Measurements from ENCODE around the gene CSTF3. TPM values are rescaled to one million over a fixed set of nuclear protein-coding genes. Genes with fewer than 3 reads are reported as not detected.

CSTF3 gene
- total RNA-seq, 2 donors from 2014 or later: 8.9 to 20.5 TPM

DNA sequence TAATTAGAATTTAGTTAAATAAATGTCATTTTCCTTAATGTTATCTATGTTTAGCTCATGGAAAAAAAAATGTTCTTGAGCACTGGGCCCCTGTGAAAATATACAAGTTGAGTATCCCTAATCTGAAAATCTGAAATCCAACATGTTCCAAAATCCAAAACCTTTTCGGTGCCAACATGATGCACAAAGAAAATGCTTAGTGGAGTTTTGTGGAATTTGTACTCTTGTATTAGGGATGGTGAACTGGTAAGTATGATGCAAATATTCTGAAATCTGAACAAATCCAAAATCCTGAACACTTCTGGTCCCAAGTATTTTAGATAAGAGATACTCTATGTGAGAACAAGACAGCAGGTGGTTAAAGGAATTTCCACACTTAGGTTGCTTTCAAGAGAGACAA lies 77.4 kb downstream of the CSTF3 start:
- TF ChIP-seq POLR2A (IDR thresholded peaks at IDR 0.05): no peak
- TF ChIP-seq, protein P1, sequence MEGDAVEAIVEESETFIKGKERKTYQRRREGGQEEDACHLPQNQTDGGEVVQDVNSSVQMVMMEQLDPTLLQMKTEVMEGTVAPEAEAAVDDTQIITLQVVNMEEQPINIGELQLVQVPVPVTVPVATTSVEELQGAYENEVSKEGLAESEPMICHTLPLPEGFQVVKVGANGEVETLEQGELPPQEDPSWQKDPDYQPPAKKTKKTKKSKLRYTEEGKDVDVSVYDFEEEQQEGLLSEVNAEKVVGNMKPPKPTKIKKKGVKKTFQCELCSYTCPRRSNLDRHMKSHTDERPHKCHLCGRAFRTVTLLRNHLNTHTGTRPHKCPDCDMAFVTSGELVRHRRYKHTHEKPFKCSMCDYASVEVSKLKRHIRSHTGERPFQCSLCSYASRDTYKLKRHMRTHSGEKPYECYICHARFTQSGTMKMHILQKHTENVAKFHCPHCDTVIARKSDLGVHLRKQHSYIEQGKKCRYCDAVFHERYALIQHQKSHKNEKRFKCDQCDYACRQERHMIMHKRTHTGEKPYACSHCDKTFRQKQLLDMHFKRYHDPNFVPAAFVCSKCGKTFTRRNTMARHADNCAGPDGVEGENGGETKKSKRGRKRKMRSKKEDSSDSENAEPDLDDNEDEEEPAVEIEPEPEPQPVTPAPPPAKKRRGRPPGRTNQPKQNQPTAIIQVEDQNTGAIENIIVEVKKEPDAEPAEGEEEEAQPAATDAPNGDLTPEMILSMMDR (IDR thresholded peaks at IDR 0.05): no peak
- H3K27ac ChIP-seq: no peak overlapping the region
- no peak for ATAC-seq

DNA sequence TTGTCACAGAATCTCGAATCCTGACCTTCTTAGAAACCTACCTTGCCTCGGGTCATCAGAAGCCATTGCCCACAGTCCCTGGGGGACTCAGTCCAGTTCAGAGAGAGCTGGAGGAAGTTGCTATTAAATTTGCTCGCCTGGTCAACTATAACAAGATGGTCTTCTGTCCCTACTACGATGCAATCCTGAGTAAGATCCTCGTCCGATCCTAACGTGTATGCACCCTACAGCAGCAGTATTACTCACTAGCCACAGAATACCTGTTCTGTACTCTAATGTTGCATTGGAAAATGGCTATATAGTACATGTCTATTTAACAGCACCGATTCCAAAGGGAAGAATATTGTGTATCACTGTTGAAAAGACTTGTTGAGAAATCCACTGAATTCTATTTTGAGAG lies 88.8 kb downstream of the CSTF3 start:
- no peaks in the 10 kb centered on the region for H3K4me1 ChIP-seq
- H3K27ac ChIP-seq: no peak overlapping the region
- 76 to 84% methylated on average over 8 of the region's 8 CpGs for WGBS, 2 donors
- ATAC-seq (no peak), DNase-seq (no peak)
- H3K9me3 ChIP-seq: no peaks in the 10 kb centered on the region
- TF ChIP-seq POLR2A (IDR thresholded peaks at IDR 0.05): no peak
- TF ChIP-seq, protein P1 (IDR thresholded peaks at IDR 0.05): no peak
- peaks cover 6 to 34% of the 10 kb centered on the region in 2 donors for H3K36me3 ChIP-seq (replicated peaks in 1 of 2; ENCODE audit: insufficient read depth in 1 of 2, low read depth in 2 of 2)
- no peak overlapping the region for H3K4me3 ChIP-seq
- intact Hi-C loops (cut with DNase I): no loop called here
- no peaks in the 10 kb centered on the region for H3K27me3 ChIP-seq

More for the DNA sequence above, 77.4 kb downstream of the CSTF3 start:
- intact Hi-C loops (cut with DNase I): no loop called here
- Histone ChIP-seq H3K4me1 (peaks cover 11% of the 10 kb centered on the region), H3K4me3 (no peak overlapping the region), H3K9me3 (no peaks in the 10 kb centered on the region), H3K27me3 (no peaks in the 10 kb centered on the region), H3K36me3 (replicated peaks in 1 of 2; ENCODE audit: insufficient read depth in 1 of 2, low read depth in 2 of 2) (peaks cover 6 to 7% of the 10 kb centered on the region in 2 donors)
- 78 to 82% methylated on average over 1 of the region's 1 CpG for WGBS, 2 donors
- no peak for DNase-seq

DNA sequence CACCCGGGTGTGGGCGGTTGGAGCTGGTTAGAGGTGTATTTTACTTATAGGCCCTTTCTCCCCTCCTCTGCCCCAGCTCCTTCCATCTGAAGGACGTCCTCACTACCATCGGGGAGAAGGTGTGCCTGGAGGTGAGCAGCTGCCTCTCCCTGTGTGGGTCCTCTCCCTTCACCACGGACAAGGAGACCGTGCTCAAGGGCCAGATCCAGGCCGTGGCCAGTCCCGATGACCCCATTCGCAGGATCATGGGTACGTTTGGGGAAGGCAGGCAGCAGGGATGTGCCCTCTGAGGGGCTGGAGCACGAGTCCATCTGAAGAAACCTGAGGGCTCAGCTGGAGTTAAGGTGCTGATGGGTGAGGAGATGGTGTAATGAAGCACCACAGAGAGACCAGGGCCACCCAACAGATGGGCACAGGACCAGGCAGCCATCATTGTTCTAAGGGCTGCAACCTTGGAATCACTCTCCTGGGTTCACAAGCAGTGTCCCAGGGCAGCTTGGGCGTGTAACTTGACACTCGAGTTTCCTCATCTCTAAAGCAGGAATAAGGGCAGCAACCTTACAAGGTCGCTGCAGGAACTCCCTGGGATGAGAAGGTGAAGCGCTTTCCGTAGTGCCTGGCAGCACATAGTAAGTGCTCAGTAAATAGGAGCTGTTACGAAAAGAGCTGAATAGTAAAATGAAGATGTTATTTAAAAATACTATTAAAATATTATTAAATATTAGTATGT lies 92.5 kb downstream of the CSTF3 start:
- no peak for DNase-seq
- Histone ChIP-seq H3K9me3 (no peaks in the 10 kb centered on the region), H3K4me1 (no peaks in the 10 kb centered on the region), H3K4me3 (no peak overlapping the region), H3K27ac (no peak overlapping the region), H3K36me3 (replicated peaks in 1 of 2; ENCODE audit: insufficient read depth in 1 of 2, low read depth in 2 of 2) (peaks cover 6 to 27% of the 10 kb centered on the region in 2 donors), H3K27me3 (no peaks in the 10 kb centered on the region)
- TF ChIP-seq, protein P1 (IDR thresholded peaks at IDR 0.05): no peak
- TF ChIP-seq POLR2A (IDR thresholded peaks at IDR 0.05): no peak
- intact Hi-C loops (cut with DNase I): loop anchor here (5.0 kb wide), 1 partner anchor 106 kb away; no protein-coding TSS in a partner anchor
- 90 to 95% methylated on average over 17 of the region's 17 CpGs for WGBS, 2 donors
- ATAC-seq: no peak

DNA sequence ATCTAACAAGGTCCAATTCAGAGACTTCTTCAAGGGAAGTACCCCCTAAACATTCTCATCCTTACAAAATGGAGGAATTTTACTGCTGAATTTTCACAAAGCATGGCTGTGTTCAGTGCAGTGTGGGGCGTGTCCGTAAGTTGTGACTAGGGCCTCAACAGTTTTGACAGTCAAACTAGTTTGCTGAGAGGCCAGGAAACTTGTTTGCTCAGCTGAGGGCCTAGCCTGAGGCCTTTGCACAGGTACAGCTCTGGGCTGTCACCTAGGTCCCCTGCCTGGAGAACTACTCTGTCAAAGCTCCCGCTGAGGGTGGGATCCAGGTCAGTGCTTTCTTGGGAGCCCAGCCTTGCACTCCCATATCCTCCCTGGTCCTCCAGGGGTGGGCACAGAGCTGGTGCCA lies 94.0 kb downstream of the CSTF3 start:
- H3K36me3 ChIP-seq (replicated peaks in 1 of 2; ENCODE audit: insufficient read depth in 1 of 2, low read depth in 2 of 2): peaks cover 6 to 21% of the 10 kb centered on the region in 2 donors
- no peaks in the 10 kb centered on the region for H3K9me3 ChIP-seq
- 90 to 93% methylated on average over 3 of the region's 3 CpGs for WGBS, 2 donors
- no peak overlapping the region for H3K4me3 ChIP-seq
- ATAC-seq (no peak), DNase-seq (no peak)
- TF ChIP-seq, protein P1 (IDR thresholded peaks at IDR 0.05): no peak
- no peak for TF ChIP-seq POLR2A (IDR thresholded peaks at IDR 0.05)
- no peaks in the 10 kb centered on the region for H3K4me1 ChIP-seq
- intact Hi-C loops (cut with DNase I): loop anchor here (5.0 kb wide), 1 partner anchor 105 kb away; no protein-coding TSS in a partner anchor
- no peak overlapping the region for H3K27ac ChIP-seq
- H3K27me3 ChIP-seq: no peaks in the 10 kb centered on the region

Data from body of pancreas (tissue), 4 donors.